GM18511 (cell line): ENCODE measurements around the gene CALCB.
A peak's percentile ranks its signal among the peaks of the same experiment; 100 is the strongest.

ENCODE experiments used
- ATAC-seq: cut with Tn5 transposase; IDR thresholded peaks from one replicate; pipeline ENCODE4 v1.9.1; 2021; ENCODE audit warnings: mild to moderate bottlenecking, moderate library complexity; ENCODE audit not compliant: unreplicated experiment

Gene CALCB

GRCh38 chr11:15074206-15075161 is 1.1 kb downstream of the CALCB start:
- ATAC-seq = peak; percentile 97

GRCh38 chr11:15075162-15075526 is 1.8 kb downstream of the CALCB start:
- ATAC-seq = no peak

- no peak for ATAC-seq
Observed at GRCh38 chr11:15091175-15091574, 17.8 kb downstream of the CALCB start.

GRCh38 chr11:15091625-15092024 is 18.2 kb downstream of the CALCB start:
- peak; percentile 67 for ATAC-seq

GRCh38 chr11:15093432-15093831 is 20.0 kb downstream of the CALCB start:
- ATAC-seq = peak; percentile 69

GRCh38 chr11:15095736-15096228 is 22.4 kb downstream of the CALCB start:
- no peak for ATAC-seq

GRCh38 chr11:15097411-15097810 is 24.0 kb downstream of the CALCB start:
- no peak for ATAC-seq

GRCh38 chr11:15099267-15099666 is 25.9 kb downstream of the CALCB start:
- ATAC-seq = no peak

- peak; percentile 90 for ATAC-seq
Observed at GRCh38 chr11:15101072-15101709, 27.8 kb downstream of the CALCB start.

GRCh38 chr11:15104166-15104565 is 30.8 kb downstream of the CALCB start:
- ATAC-seq = no peak

GRCh38 chr11:15106201-15106965 is 33.0 kb downstream of the CALCB start:
- ATAC-seq = no peak

GRCh38 chr11:15107730-15108515 is 34.5 kb downstream of the CALCB start:
- peak; percentile 67 for ATAC-seq

GRCh38 chr11:15108592-15109130 is 35.3 kb downstream of the CALCB start:
- no peak for ATAC-seq

- ATAC-seq = no peak
Observed at GRCh38 chr11:15109602-15110001, 36.2 kb downstream of the CALCB start.

- ATAC-seq = no peak
Observed at GRCh38 chr11:15111215-15111614, 37.8 kb downstream of the CALCB start.

GRCh38 chr11:15112131-15112541 is 38.7 kb downstream of the CALCB start:
- ATAC-seq = no peak

GRCh38 chr11:15113381-15113780 is 40.0 kb downstream of the CALCB start:
- ATAC-seq = peak; percentile 91

- ATAC-seq = no peak
Observed at GRCh38 chr11:15114501-15115475, 41.4 kb downstream of the CALCB start, which contains the start of gene INSC. Gene INSC (plus strand): TSS chr11:15114923. CDS start chr11:15149175, 34,252 bp downstream.

GRCh38 chr11:15115686-15116085 is 42.3 kb downstream of the CALCB start:
- ATAC-seq = no peak
